NCI-H82 (cell line): ENCODE measurements around the gene TNNI3.
"Not testable (repeated sequence)": the region's sequence is repeated elsewhere in the genome, so short reads cannot be mapped to it uniquely, and the experiment has no call there.

ENCODE experiments used
- DNase-seq: peaks from one replicate; lab custom pipeline; 2025; lab: John Stamatoyannopoulos, UW

The TNNI3 gene

DNA sequence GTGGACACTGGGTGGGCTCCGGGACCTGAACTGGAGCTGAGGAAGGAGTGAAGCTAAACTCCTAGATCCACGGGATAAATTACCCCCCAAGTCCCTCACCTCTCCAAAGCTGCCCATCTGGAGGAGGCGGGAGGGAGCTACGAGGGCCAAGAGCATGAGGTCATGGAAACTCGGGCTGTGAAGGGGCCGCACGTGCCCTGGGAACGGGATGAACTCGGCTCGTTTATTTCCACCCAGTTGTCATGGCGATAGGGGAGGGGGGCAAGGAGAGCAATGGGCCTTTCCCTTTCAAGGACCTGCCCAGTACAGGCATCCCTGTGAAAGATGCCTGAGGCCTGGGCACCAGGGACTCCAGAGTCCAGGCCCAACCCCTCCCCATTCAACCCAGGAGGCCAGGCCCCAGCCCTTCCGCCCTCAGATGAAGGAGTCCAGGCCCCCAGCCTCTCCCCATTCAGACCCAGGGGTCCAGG, 43.9 kb downstream of the TNNI3 start:
- DNase-seq: peak; percentile 50

DNA sequence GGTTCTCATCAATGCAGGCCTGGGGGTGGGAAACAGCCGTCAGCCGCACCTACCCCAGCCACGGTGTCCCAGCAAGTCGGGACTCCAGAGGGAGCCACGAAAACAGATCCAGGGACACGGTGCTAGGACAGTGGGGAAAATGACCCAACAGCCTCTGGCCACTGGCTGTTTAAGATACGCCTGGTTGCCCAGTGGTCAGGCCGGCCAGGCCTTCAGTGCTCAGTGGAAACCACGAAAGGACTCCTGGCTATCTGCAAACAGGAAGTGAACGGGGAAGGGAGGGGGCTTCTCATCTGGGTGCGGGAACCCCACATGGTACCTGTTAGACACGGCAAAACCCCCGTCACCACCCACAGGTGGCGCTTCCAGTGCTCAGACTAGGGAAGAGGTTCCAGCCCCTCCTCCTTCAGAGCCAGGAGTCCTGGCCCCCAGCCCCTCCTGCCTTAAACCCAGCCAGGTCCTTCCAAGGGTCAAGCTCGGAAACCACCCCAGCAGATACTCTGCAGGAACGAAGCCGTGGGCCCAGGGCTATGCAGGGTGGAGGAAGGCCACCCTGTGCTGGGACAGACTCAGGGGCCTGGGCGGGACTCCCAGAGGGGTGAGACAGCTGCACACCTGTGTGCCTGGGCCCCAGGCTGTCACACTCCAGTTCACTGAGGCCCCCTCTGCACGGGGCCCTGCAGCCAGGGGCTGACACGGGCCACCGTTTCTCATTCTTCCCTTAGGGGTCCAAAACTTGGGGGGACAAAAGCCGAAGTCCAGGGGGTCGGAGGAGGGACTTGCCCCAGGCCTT, 44.6 kb downstream of the TNNI3 start:
- no peak for DNase-seq

DNA sequence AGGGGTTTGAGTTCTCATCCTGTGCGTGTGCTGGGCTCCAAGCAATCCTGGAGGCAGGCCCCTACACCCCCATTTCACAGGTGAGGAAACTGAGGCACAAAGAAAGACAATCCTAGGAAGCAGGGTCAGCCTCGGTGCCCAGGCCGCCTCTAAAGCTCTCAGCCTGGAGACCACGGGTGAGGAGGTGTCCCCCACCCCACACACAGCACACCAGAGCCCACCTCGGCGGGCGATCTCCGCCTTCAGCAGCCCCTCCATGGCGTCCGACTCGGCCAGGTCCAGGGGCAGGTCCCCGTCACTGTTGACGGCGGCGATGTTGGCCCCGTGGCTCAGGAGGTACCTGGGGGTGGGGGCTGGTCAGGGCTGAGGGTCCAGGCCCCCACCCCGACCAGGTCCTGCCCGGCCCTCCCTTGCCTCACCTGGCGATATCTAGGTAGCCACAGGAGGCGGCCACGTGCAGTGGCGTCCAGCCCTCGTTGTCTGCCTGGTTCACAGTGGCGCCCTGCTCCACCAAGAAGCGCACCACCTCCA, 45.2 kb downstream of the TNNI3 start:
- no peak for DNase-seq

DNA sequence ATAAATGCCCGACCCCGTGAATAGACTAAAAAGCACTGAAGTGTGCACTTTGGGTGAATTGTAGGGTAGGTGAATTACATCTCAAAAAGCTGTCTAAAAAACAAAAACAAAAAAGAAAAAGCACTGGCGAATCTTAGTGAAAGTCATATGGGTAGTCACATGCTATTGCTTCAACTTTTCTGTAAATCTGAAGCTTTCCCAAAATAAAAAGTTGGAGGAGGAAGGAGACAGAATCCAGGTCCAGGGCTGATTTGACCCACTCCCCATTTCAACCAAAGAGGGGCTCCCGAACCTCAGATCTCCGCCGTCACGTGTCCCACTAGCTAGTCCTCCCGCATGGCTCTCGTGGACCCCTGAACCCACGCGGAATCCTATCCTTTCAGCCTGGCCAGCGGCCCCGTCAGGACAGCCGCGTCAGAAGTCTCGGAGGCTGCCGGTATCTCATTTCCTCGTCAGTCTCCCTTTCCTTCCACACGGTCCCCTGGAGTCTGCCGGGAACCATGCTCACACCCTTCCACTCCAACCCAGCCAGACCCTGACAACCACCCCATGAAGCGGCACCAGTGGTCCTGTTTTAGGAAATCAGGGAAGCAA, 46.2 kb downstream of the TNNI3 start:
- no peak for DNase-seq

- no peak for DNase-seq
These were observed 47.8 kb downstream of the TNNI3 start for GRCh38 chr19:55109527-55110291.

DNA sequence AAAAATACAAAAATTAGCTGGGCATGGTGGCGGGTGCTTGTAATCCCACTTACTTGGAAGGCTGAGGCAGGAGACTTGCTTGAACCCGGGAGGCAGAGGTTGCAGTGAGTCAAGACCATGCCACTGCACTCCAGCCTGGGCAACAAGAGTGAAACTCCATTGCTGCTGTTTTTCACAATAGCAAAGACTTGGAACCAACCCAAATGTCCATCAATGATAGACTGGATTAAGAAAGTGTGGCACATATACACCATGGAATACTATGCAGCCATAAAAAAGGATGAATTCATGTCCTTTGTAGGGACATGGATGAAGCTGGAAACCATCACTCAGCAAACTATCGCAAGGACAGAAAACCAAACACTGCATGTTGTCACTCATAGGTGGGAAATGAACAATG, 50.3 kb downstream of the TNNI3 start:
- not testable (repeated sequence) for DNase-seq

DNA sequence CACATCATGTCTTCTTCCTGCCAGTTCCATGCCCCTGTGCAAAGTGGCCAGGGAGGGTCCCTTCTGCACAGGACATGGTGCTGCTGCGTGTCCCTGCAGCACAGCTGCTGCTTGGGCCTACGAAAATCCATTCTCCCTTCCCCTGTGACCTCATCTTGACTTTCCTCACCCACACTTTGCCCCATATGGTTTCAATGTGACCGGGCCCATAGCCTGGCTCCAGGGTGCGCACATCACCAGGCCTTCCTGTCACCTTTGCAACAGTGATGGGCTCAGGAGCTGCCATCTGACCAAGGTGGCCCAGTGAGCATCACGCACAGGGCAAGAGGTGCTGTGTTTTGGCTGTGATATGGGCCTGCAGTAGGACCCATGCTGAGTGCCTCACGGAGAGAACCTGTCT, 50.9 kb downstream of the TNNI3 start:
- no peak for DNase-seq

GRCh38 chr19:55105237-55105636, 52.3 kb downstream of the TNNI3 start:
- DNase-seq: peak; percentile 73

GRCh38 chr19:55103190-55103589, 54.3 kb downstream of the TNNI3 start:
- DNase-seq: no peak
